ENCODE results near the gene ABAT. TPM values are rescaled to one million over a fixed set of nuclear protein-coding genes. Genes with fewer than 3 reads are reported as not detected.

The ABAT gene
- total and polyA plus RNA-seq, 2 of the 8 experiments (the other 6 are each of a cell fraction or from before 2014, with no cell fraction given) = 6.4 to 8.4 TPM

DNA sequence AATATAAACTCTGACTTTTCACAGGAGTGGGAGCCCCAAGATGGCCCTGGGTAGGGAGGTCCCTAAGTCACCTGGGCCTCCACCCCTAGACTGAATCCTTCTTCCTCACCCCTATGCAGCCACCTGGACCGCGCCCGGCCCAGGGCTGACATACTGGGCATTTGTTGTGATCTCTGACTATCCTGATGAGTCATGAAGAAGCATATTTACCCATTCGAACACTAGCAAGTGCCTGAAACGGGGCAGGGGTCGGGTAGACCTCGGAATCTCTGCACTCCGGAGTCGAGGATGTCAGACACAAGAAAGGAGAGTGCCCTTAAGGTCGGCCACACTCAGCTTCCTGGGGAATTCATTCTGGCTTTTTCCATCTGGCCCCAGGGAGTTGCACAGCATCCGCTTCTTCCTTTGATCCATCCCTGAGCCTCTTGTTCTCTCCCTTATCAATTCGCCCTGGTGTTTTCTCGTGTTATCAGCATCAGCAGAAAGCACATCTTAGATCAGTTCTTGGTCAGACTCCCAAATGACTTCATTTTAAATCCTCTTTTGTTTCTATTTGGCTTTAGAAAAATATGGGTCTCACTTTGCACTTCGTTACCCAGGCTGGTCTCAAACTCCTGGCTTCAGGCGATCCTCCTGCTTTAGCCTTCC, 42.5 kb upstream of the ABAT start:
- Histone ChIP-seq H3K79me1 (ENCODE audit: low read depth, low read length) (peaks cover 6% of the 10 kb centered on the region), H3K4me1 (replicated peaks in 1 of 4; ENCODE audit: control insufficient read depth in 3 of 4, insufficient read depth in 4 of 4, low read length in 3 of 4) (no peaks in the 10 kb centered on the region), H3K79me2 (ENCODE audit: control insufficient read depth in 1 of 2, insufficient read depth in 2 of 2, low read length in 2 of 2) (no peaks in the 10 kb centered on the region), H2AK5ac (ENCODE audit: low read depth, low read length) (no peak overlapping the region), H3K23ac (ENCODE audit: insufficient read length) (no peak overlapping the region), H3K4ac (replicated peaks; ENCODE audit: insufficient read length, low read depth, low read length) (no peak overlapping the region), H3K14ac (ENCODE audit: insufficient read length) (no peak overlapping the region), H2BK12ac (ENCODE audit: low read depth, low read length) (no peak overlapping the region), H3K4me2 (ENCODE audit: insufficient read depth in 1 of 2, low read depth in 2 of 2, low read length in 2 of 2) (no peak overlapping the region), H2BK20ac (ENCODE audit: low read length) (no peak overlapping the region), H3K27ac (ENCODE audit: low read depth, low read length) (no peak overlapping the region), H2BK5ac (ENCODE audit: low read depth, low read length) (no peak overlapping the region), H4K20me1 (replicated peaks in 1 of 2; ENCODE audit: control insufficient read depth in 1 of 2, insufficient read depth in 2 of 2, low read length in 2 of 2) (peaks cover 4 to 24% of the 10 kb centered on the region in 2 experiments), H3K18ac (ENCODE audit: extremely low read depth, low read length) (no peak overlapping the region), H2BK15ac (ENCODE audit: low read length) (no peak overlapping the region), H2AFZ (ENCODE audit: low read length) (no peak overlapping the region), H3K36me3 (ENCODE audit: control insufficient read depth in 2 of 4, insufficient read depth in 4 of 4, low read length in 3 of 4) (peaks cover 30 to 73% (median 61%) of the 10 kb centered on the region in 4 experiments), H3K27me3 (replicated peaks in 1 of 4; ENCODE audit: control insufficient read depth in 3 of 4, extremely low read depth in 1 of 4, insufficient read depth in 3 of 4, low read length in 3 of 4) (no peaks in the 10 kb centered on the region), H3K9ac (replicated peaks in 1 of 4; ENCODE audit: extremely low read depth in 1 of 4, low read depth in 3 of 4, low read length in 3 of 4) (no peak overlapping the region), H4K5ac (ENCODE audit: insufficient read length, low read depth, low read length) (no peak overlapping the region), H4K91ac (replicated peaks; ENCODE audit: insufficient read length, low read length) (no peak overlapping the region), H3K23me2 (ENCODE audit: low read depth, low read length) (no peaks in the 10 kb centered on the region; the same call in 1 of the 2 replicates), H2BK120ac (replicated peaks; ENCODE audit: low read depth, low read length) (no peak overlapping the region), H4K8ac (ENCODE audit: extremely low read depth, insufficient read depth, low read length) (no peak overlapping the region), H3K9me3 (ENCODE audit: insufficient read depth in 2 of 2, low read depth in 1 of 2, low read length in 1 of 2) (no peaks in the 10 kb centered on the region), H3K4me3 (ENCODE audit: extremely low read depth in 1 of 4, insufficient read depth in 2 of 4, low read depth in 3 of 4, low read length in 4 of 4) (no peak overlapping the region), H3K56ac (replicated peaks; ENCODE audit: insufficient read length, low read depth, low read length) (no peak overlapping the region)
- CTCF ChIA-PET (ENCODE audit: partially characterized antibody) = interaction anchor here (1.5 to 24.1 kb wide), 3 partner anchors 8 to 60 kb away, joined by 4 to 416 read pairs (median 6); no protein-coding TSS in a partner anchor
- 77% methylated on average over 14 of the region's 15 CpGs; no CpG with 5 or more reads in 1 of the 2 experiments for WGBS, 2 experiments (ENCODE audit: extremely low coverage in 1 of 2, insufficient coverage in 1 of 2, insufficient read length in 1 of 2, insufficient replicate concordance in 2 of 2, low coverage in 1 of 2, low lambda C conversion rate in 2 of 2, missing lambda C conversion rate in 1 of 2)
- DNase-seq (ENCODE audit: low read depth in 1 of 2, low spot score in 2 of 2) = no peak
- FAIRE-seq = no peak
- POLR2A ChIA-PET (ENCODE audit: partially characterized antibody) = interaction anchor here (0.5 to 3.9 kb wide), 3 partner anchors 9 to 679 kb away, joined by 3 to 23 read pairs (median 3); partner anchors contain the start of gene METTL22
- TF ChIP-seq JUN (IDR thresholded peaks at IDR 0.05; ENCODE audit: low read depth, low read length) (no peak), EGR1 (IDR thresholded peaks at IDR 0.05; ENCODE audit: borderline replicate concordance, low read depth, low read length) (no peak), CTBP2 (IDR thresholded peaks at IDR 0.05; ENCODE audit: borderline replicate concordance, insufficient read depth, insufficient read length, low read length) (no peak), SIN3A (conservative IDR thresholded peaks at IDR 0.05 in 1 of 2, IDR thresholded peaks at IDR 0.05 in 1 of 2; ENCODE audit: low read depth in 1 of 2, low read length in 2 of 2) (no peak), EZH2 (IDR thresholded peaks at IDR 0.05; ENCODE audit: low read depth, low read length, severe bottlenecking) (no peak), RXRA (IDR thresholded peaks at IDR 0.05; ENCODE audit: insufficient read depth, low read depth, low read length) (no peak), PHF8 (conservative IDR thresholded peaks at IDR 0.05; ENCODE audit: low read depth, low read length) (no peak), SP2 (IDR thresholded peaks at IDR 0.05; ENCODE audit: low read length) (no peak), KDM5A (IDR thresholded peaks at IDR 0.05; ENCODE audit: low read length) (no peak), HDAC6 (IDR thresholded peaks at IDR 0.05; ENCODE audit: low read depth, low read length) (no peak)
- TF ChIP-seq, protein P1, sequence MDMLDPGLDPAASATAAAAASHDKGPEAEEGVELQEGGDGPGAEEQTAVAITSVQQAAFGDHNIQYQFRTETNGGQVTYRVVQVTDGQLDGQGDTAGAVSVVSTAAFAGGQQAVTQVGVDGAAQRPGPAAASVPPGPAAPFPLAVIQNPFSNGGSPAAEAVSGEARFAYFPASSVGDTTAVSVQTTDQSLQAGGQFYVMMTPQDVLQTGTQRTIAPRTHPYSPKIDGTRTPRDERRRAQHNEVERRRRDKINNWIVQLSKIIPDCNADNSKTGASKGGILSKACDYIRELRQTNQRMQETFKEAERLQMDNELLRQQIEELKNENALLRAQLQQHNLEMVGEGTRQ (IDR thresholded peaks at IDR 0.05; ENCODE audit: low read length) = no peak
